Measurements from ENCODE around the gene PLRG1.

The PLRG1 gene

GRCh38 chr4:154577324-154577723 is 27.1 kb upstream of the PLRG1 start:
- H3K27ac ChIP-seq, result no peak overlapping the region
- DNase-seq (ENCODE audit: low read depth, low spot score), result no peak

- DNase-seq (ENCODE audit: low read depth, low spot score), result no peak
- H3K27ac ChIP-seq, result no peak overlapping the region
Observed at GRCh38 chr4:154574311-154574710, 24.1 kb upstream of the PLRG1 start.

GRCh38 chr4:154573190-154573870 is 23.1 kb upstream of the PLRG1 start:
- no peak overlapping the region for H3K27ac ChIP-seq
- DNase-seq (ENCODE audit: low read depth, low spot score), result no peak

GRCh38 chr4:154569584-154569983 is 19.4 kb upstream of the PLRG1 start:
- no peak overlapping the region for H3K27ac ChIP-seq
- DNase-seq (ENCODE audit: low read depth, low spot score), result no peak

GRCh38 chr4:154569028-154569427 is 18.8 kb upstream of the PLRG1 start:
- DNase-seq (ENCODE audit: low read depth, low spot score), result no peak
- H3K27ac ChIP-seq, result no peak overlapping the region

- no peak overlapping the region for H3K27ac ChIP-seq
- no peak for DNase-seq (ENCODE audit: low read depth, low spot score)
Observed at GRCh38 chr4:154566639-154567204, 16.5 kb upstream of the PLRG1 start.

GRCh38 chr4:154565704-154566103 is 15.5 kb upstream of the PLRG1 start:
- DNase-seq (ENCODE audit: low read depth, low spot score), result no peak

GRCh38 chr4:154564311-154564710 is 14.1 kb upstream of the PLRG1 start:
- no peak overlapping the region for H3K27ac ChIP-seq
- DNase-seq (ENCODE audit: low read depth, low spot score), result no peak

More at GRCh38 chr4:154565704-154566103, 15.5 kb upstream of the PLRG1 start:
- H3K27ac ChIP-seq, result no peak overlapping the region

- H3K27ac ChIP-seq, result no peak within 1 kb of the TSS
- no peak for DNase-seq (ENCODE audit: low read depth, low spot score)
Observed at GRCh38 chr4:154562697-154563254, 12.6 kb upstream of the PLRG1 start, which contains the start of gene FGB. Gene FGB (plus strand): TSS chr4:154563011. CDS start chr4:154563019, 8 bp downstream.

- H3K27ac ChIP-seq, result no peak overlapping the region
- no peak for DNase-seq (ENCODE audit: low read depth, low spot score)
Observed at GRCh38 chr4:154560824-154561231, 10.6 kb upstream of the PLRG1 start.

GRCh38 chr4:154560419-154560801 is 10.2 kb upstream of the PLRG1 start:
- H3K27ac ChIP-seq, result no peak overlapping the region
- no peak for DNase-seq (ENCODE audit: low read depth, low spot score)

GRCh38 chr4:154559494-154560418 is 9.6 kb upstream of the PLRG1 start:
- no peak for DNase-seq (ENCODE audit: low read depth, low spot score)
- no peak overlapping the region for H3K27ac ChIP-seq

GRCh38 chr4:154559141-154559493 is 8.9 kb upstream of the PLRG1 start:
- no peak for DNase-seq (ENCODE audit: low read depth, low spot score)
- no peak overlapping the region for H3K27ac ChIP-seq

- DNase-seq (ENCODE audit: low read depth, low spot score), result no peak
- no peak overlapping the region for H3K27ac ChIP-seq
Observed at GRCh38 chr4:154551872-154552686, 1.9 kb upstream of the PLRG1 start.

GRCh38 chr4:154545689-154546088 is 4.5 kb downstream of the PLRG1 start:
- DNase-seq (ENCODE audit: low read depth, low spot score), result no peak
- no peak overlapping the region for H3K27ac ChIP-seq

- no peak for DNase-seq (ENCODE audit: low read depth, low spot score)
- H3K27ac ChIP-seq, result no peak overlapping the region
Observed at GRCh38 chr4:154542271-154542879, 7.8 kb downstream of the PLRG1 start.

- no peak for DNase-seq (ENCODE audit: low read depth, low spot score)
- H3K27ac ChIP-seq, result no peak overlapping the region
Observed at GRCh38 chr4:154534296-154534695, 15.9 kb downstream of the PLRG1 start.

GRCh38 chr4:154529728-154530519 is 20.3 kb downstream of the PLRG1 start:
- peak overlapping the region; percentile 66 for H3K27ac ChIP-seq
- DNase-seq (ENCODE audit: low read depth, low spot score), result peak; percentile 94

- peak; percentile 65 for DNase-seq (ENCODE audit: low read depth, low spot score)
- H3K27ac ChIP-seq, result peak overlapping the region; percentile 66
Observed at GRCh38 chr4:154528869-154529268, 21.3 kb downstream of the PLRG1 start.

Measured in epithelial cell of prostate (primary cell).